PC-9 (cell line): Measurements from ENCODE around the gene FAM227A. TPM values are rescaled to one million over a fixed set of nuclear protein-coding genes. Genes with fewer than 3 reads are reported as not detected.
"Not testable (repeated sequence)": the region's sequence is repeated elsewhere in the genome, so short reads cannot be mapped to it uniquely, and the experiment has no call there.

Source experiments
- BruUV-seq: library from RNA; stranded (reverse); fragments of 400-500 nt; replicated peaks from 2 replicates; lab custom pipeline; 2021; lab: Mats Ljungman, UMichigan
- CTCF ChIA-PET: fragments of 300-600 bp; sonication (Branson Sonifier 250); formaldehyde crosslinking; loops from one replicate; lab custom pipeline; 2022; ENCODE audit warnings: antibody characterized with exemption; lab: Charles Lee
- POLR2A ChIA-PET: fragments of 300-600 bp; sonication (Branson Sonifier 250); formaldehyde crosslinking; loops from one replicate; lab custom pipeline; 2022; ENCODE audit warnings: antibody characterized with exemption; ENCODE audit not compliant: unreplicated experiment; lab: Charles Lee
- DNase-seq, 2 experiments: peaks; one replicate each; pipeline versions ENCODE4 v3.0.0 to v3.0.0-alpha.2; 2015 to 2022; ENCODE audit warnings: mixed read lengths in 1 of 2
- H2AFZ ChIP-seq: fragments of 200-600 bp; sonication (generic); 2 replicates; pipeline ENCODE4 v1.8.1; 2017; ENCODE audit warnings: antibody characterized with exemption
- H3F3A ChIP-seq: fragments of 200-600 bp; sonication (generic); 2 replicates; pipeline ENCODE4 v1.8.1; 2017; ENCODE audit warnings: antibody characterized with exemption, mild to moderate bottlenecking, low read depth; ENCODE audit not compliant: insufficient read depth
- H3K27ac ChIP-seq: fragments of 200-600 bp; sonication (generic); 2 replicates; pipeline ENCODE4 v1.6.1; 2016; ENCODE audit warnings: mixed run types
- H3K27me3 ChIP-seq: fragments of 200-600 bp; sonication (generic); 2 replicates; pipeline ENCODE4 v1.6.1; 2016; ENCODE audit warnings: low read depth, mixed run types; ENCODE audit not compliant: insufficient read depth
- H3K36me3 ChIP-seq: fragments of 200-600 bp; sonication (generic); 2 replicates; pipeline ENCODE4 v1.6.1; 2016; ENCODE audit warnings: low read depth, mixed run types
- H3K4me1 ChIP-seq: fragments of 200-600 bp; sonication (generic); replicated peaks from 2 replicates; pipeline ENCODE4 v1.6.1; 2016; ENCODE audit warnings: mixed run types; ENCODE audit not compliant: insufficient read depth
- H3K4me2 ChIP-seq: fragments of 200-600 bp; sonication (generic); 2 replicates; pipeline ENCODE4 v1.6.1; 2017; ENCODE audit warnings: mixed run types
- H3K4me3 ChIP-seq: fragments of 200-600 bp; sonication (generic); 2 replicates; pipeline ENCODE4 v1.6.1; 2016; ENCODE audit warnings: mixed run types
- H3K79me2 ChIP-seq: fragments of 200-600 bp; sonication (generic); 2 replicates; pipeline ENCODE4 v1.6.1; 2017; ENCODE audit warnings: low read depth, mixed run types
- H3K9me2 ChIP-seq: fragments of 200-600 bp; sonication (generic); 2 replicates; pipeline ENCODE4 v1.8.1; 2017; ENCODE audit warnings: mild to moderate bottlenecking; ENCODE audit not compliant: insufficient read depth
- H3K9me3 ChIP-seq: fragments of 200-600 bp; sonication (generic); 2 replicates; pipeline ENCODE4 v1.8.1; 2016; ENCODE audit warnings: low read depth; ENCODE audit not compliant: insufficient read depth
- H4K20me1 ChIP-seq: fragments of 200-600 bp; sonication (generic); 2 replicates; pipeline ENCODE4 v1.8.1; 2017; ENCODE audit not compliant: insufficient read depth
- EZH2 ChIP-seq: fragments of 200-600 bp; sonication (generic); IDR thresholded peaks from 2 replicates; pipeline ENCODE4 v1.8.0; 2017; ENCODE audit warnings: antibody characterized with exemption, low read depth
- intact Hi-C: fragments of 100-400 bp; cut with micrococcal nuclease; formaldehyde crosslinking; loops from one replicate; pipeline ENCODE4 v1.10.0; 2022; ENCODE audit not compliant: unreplicated experiment
- total RNA-seq: library from RNA; stranded (reverse); gene quantifications from 2 replicates; pipeline ENCODE4 v1.2.3, GENCODE V29; 2021
- TF ChIP-seq, protein P1 (sequence below): fragments of 200-600 bp; sonication (generic); conservative IDR thresholded peaks from 2 replicates; pipeline ENCODE4 v1.6.1; 2017; ENCODE audit warnings: mixed run types, antibody characterized with exemption, mild to moderate bottlenecking, moderate library complexity

Gene FAM227A
- total RNA-seq, 1 experiment from 2014 or later = 9.8 TPM

DNA sequence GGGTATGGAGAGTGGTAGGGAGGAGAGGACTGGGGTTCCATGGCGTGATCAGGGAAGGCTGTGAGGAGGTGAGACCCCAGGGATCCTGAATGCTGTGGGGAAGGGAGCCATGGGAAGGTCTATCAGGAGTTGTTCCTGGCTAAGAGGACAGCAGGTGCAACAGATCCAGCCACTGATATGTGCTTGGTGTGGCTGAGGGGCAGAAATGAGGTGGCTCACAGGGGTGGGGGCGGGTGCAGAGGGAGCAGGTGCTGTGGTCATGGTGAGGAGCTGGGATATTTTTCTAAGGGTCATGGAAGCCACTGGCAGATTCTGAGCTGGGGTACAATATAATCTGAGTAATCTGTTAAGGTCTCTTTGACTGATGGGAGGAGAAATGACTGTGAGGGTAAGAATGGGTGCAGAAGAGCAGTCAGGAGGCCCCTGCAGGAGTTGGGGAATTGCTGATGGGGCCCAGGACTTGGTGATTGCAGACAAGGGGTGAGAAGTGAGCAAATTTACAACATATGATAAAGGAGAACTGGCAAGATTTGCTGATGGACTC, 54.9 kb downstream of the FAM227A start:
- intact Hi-C loops = no loop called here
- H3K4me2 ChIP-seq = no peak overlapping the region
- no peaks in the 10 kb centered on the region for H3K9me3 ChIP-seq
- TF ChIP-seq, protein P1, sequence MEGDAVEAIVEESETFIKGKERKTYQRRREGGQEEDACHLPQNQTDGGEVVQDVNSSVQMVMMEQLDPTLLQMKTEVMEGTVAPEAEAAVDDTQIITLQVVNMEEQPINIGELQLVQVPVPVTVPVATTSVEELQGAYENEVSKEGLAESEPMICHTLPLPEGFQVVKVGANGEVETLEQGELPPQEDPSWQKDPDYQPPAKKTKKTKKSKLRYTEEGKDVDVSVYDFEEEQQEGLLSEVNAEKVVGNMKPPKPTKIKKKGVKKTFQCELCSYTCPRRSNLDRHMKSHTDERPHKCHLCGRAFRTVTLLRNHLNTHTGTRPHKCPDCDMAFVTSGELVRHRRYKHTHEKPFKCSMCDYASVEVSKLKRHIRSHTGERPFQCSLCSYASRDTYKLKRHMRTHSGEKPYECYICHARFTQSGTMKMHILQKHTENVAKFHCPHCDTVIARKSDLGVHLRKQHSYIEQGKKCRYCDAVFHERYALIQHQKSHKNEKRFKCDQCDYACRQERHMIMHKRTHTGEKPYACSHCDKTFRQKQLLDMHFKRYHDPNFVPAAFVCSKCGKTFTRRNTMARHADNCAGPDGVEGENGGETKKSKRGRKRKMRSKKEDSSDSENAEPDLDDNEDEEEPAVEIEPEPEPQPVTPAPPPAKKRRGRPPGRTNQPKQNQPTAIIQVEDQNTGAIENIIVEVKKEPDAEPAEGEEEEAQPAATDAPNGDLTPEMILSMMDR = no peak
- no peak for TF ChIP-seq EZH2
- no TSS peak for BruUV-seq
- H3F3A ChIP-seq = peaks cover 3% of the 10 kb centered on the region; the same call in 1 of the 2 replicates
- no peak overlapping the region for H2AFZ ChIP-seq
- no peaks in the 10 kb centered on the region for H4K20me1 ChIP-seq
- no peak overlapping the region for H3K4me3 ChIP-seq
- no peaks in the 10 kb centered on the region for H3K9me2 ChIP-seq
- peaks cover 5% of the 10 kb centered on the region for H3K4me1 ChIP-seq
- H3K27ac ChIP-seq = no peak overlapping the region
- DNase-seq = no peak
- no peaks in the 10 kb centered on the region for H3K27me3 ChIP-seq
- H3K36me3 ChIP-seq = no peaks in the 10 kb centered on the region
- H3K79me2 ChIP-seq = no peaks in the 10 kb centered on the region
- ChIA-PET CTCF (no interaction called here), POLR2A (no interaction called here)

DNA sequence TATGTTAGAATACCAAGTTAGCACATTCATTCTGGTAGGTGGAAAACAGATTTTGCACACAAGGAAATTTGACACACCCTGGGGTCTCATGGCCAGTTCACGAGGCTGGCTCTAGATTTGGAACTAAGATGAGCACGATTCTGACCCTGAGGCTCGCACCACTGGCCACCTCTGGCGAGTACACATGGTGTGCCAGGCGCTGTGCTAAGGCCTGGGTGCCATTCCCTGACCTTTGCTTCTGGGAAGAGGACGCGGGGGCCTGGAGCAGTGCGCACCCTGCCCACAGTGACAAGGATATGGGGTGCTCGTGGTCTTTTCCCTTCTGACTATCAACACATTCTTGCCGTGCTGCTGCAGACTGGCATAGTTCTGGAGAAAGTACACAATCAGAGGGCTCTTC, 56.7 kb downstream of the FAM227A start:
- ChIA-PET POLR2A (no interaction called here), CTCF (no interaction called here)
- no TSS peak for BruUV-seq
- H3K36me3 ChIP-seq = no peaks in the 10 kb centered on the region
- DNase-seq = no peak
- H2AFZ ChIP-seq = no peak overlapping the region
- no peaks in the 10 kb centered on the region for H3K79me2 ChIP-seq
- no peaks in the 10 kb centered on the region for H3F3A ChIP-seq
- no peaks in the 10 kb centered on the region for H3K27me3 ChIP-seq
- H4K20me1 ChIP-seq = no peaks in the 10 kb centered on the region
- no peaks in the 10 kb centered on the region for H3K9me2 ChIP-seq
- H3K9me3 ChIP-seq = no peaks in the 10 kb centered on the region
- H3K27ac ChIP-seq = no peak overlapping the region
- H3K4me3 ChIP-seq = no peak overlapping the region
- intact Hi-C loops = no loop called here
- H3K4me2 ChIP-seq = no peak overlapping the region
- no peak for TF ChIP-seq EZH2
- TF ChIP-seq, protein P1 = no peak
- H3K4me1 ChIP-seq = no peaks in the 10 kb centered on the region

DNA sequence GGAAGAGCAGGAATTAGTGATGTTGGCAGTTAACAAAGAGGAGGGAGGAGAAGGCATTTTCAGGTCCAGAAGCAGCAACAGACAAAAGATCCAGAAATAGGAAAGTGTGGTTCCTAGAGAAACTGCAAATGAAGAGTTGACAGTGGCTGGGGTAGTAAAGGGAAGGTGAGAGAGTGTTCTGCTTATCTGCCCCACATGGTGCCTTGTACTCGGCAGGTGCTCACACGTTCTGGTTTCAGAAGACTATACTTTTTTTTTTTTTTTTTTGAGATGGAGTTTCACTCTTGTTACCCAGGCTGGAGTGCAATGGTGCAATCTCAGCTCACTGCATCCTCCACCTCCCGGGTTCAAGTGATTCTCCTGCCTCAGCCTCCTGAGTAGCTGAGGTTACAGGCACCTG, 73.3 kb downstream of the FAM227A start:
- intact Hi-C loops = not testable (repeated sequence)
- CTCF ChIA-PET = interaction anchor here (0.5 kb wide), 1 partner anchor 80 kb away, joined by 17 read pairs; no protein-coding TSS in a partner anchor

DNA sequence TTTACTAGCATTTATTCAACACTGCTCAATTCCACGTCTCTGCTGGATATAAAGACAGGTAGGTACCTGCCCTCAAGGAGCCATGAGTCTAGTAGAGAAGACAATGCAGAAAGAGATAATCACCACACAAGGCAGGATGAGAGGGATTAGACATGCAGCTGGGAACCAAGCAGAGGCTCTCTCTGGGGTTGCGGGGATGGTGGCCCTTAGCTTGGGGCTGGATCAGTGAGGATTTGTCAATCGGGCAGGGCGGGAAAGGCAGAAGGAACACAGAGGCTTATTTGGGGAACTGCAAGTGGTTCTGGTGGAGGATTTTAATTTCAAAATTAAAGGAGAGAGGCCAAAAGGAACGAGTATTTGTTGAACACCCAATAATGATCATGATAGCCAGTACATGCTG, 77.7 kb downstream of the FAM227A start:
- TF ChIP-seq, protein P1 = no peak
- TF ChIP-seq EZH2 = no peak
- DNase-seq = no peak
- H3K27ac ChIP-seq = no peak overlapping the region
- no peak overlapping the region for H3K4me3 ChIP-seq
- H3K27me3 ChIP-seq = no peaks in the 10 kb centered on the region
- no peaks in the 10 kb centered on the region for H3K4me1 ChIP-seq
- H2AFZ ChIP-seq = no peak overlapping the region
- H3K79me2 ChIP-seq = no peaks in the 10 kb centered on the region
- no peaks in the 10 kb centered on the region for H3K36me3 ChIP-seq
- no peaks in the 10 kb centered on the region for H3K9me3 ChIP-seq
- no peak overlapping the region for H3K4me2 ChIP-seq
- no peaks in the 10 kb centered on the region for H3F3A ChIP-seq
- CTCF ChIA-PET = no interaction called here
- H4K20me1 ChIP-seq = no peaks in the 10 kb centered on the region
- POLR2A ChIA-PET = no interaction called here
- BruUV-seq = no TSS peak
- intact Hi-C loops = loop anchor here (10.0 kb wide), 1 partner anchor 204 kb away; no protein-coding TSS in a partner anchor
- no peaks in the 10 kb centered on the region for H3K9me2 ChIP-seq

More for the DNA sequence above, 73.3 kb downstream of the FAM227A start:
- H3K4me2 ChIP-seq, H4K20me1 ChIP-seq, H3K27ac ChIP-seq, BruUV-seq, DNase-seq, H3K9me3 ChIP-seq, H3F3A ChIP-seq, POLR2A ChIA-PET, H3K27me3 ChIP-seq, H2AFZ ChIP-seq, H3K36me3 ChIP-seq, H3K79me2 ChIP-seq, H3K4me3 ChIP-seq, H3K4me1 ChIP-seq, H3K9me2 ChIP-seq: not testable (repeated sequence)
